Astrocyte (in vitro differentiated cells and primary cell): Measurements from ENCODE around the gene ATG4C.

ENCODE experiments used
- CTCF ChIP-seq: IDR thresholded peaks from 2 replicates; pipeline ENCODE4 v1.5.1; 2011; ENCODE audit warnings: low read depth, mild to moderate bottlenecking, inconsistent platforms, low read length, moderate library complexity; ENCODE audit not compliant: insufficient read depth
- EZH2 ChIP-seq: IDR thresholded peaks from 2 replicates; pipeline ENCODE4 v1.6.1; 2012; ENCODE audit warnings: mild to moderate bottlenecking, low read length, inconsistent platforms; ENCODE audit not compliant: insufficient read depth

DNA sequence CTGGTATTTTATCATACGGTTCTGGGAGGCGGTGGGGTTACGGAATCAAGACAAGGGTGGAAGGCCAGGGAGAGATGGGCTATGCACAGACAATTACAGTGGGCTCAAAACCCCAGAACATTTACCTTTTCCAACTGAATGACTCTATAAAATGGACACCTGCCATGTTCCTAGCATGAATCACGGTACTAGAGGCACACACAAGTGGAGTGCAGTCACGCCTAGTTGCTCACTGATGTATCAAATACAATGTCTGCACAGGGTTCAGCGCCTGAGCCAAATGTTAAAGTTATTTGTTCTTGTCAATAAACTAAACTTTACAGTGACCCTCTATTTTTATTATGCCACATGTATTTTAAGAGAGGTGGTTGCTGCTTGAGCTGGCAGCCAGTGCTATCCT, 121.4 kb downstream of the ATG4C start:
- TF ChIP-seq CTCF (no peak), EZH2 (no peak)
